ENCODE measurements around the gene NUFIP1.

DNA sequence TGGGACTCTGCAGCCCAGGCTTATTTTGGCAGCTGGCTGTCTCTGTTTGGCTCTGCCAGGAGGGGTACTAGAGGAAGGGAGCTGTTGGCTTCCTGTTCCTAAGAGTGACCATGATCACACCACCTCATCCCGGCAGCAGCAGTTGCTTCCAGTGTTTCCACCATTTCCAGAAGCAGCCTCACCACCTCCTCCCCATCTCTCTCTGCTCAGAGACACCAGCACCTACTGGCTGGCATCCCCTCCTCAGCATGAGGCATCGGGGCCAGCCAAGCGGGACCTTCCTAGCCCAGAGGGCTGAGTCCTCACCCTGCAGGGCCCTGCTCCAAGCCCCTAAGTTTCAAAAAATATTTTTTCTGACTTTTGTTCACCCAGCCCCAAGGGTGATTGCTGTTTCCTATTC, 59.0 kb downstream of the NUFIP1 start:
- no peak for TF ChIP-seq SIN3A (IDR thresholded peaks at IDR 0.05; ENCODE audit: borderline replicate concordance, insufficient read depth, low read length)
- no peak for TF ChIP-seq POLR2AphosphoS5 (IDR thresholded peaks at IDR 0.05; ENCODE audit: low read depth, low read length)

Measured in PFSK-1 (cell line).